ENCODE measurements around the gene TAS2R42. TPM values are rescaled to one million over a fixed set of nuclear protein-coding genes. Genes with fewer than 3 reads are reported as not detected.

Gene TAS2R42
- total RNA-seq, 1 donor from 2014 or later: not detected

GRCh38 chr12:11144297-11144696 lies 42.4 kb downstream of the TAS2R42 start:
- no peak for DNase-seq

GRCh38 chr12:11143352-11143751 lies 43.4 kb downstream of the TAS2R42 start:
- DNase-seq: no peak

GRCh38 chr12:11136075-11136474 lies 50.7 kb downstream of the TAS2R42 start:
- no peak for DNase-seq

Other genes starting within 250 kb of the TAS2R42 start
- 9.1 TPM for gene TAS2R14, start 247.7 kb downstream of the TAS2R42 start, total RNA-seq
- 10.7 TPM for gene TAS2R50, start 200.0 kb downstream of the TAS2R42 start, total RNA-seq
- 8.2 TPM for gene TAS2R20, start 188.6 kb downstream of the TAS2R42 start, total RNA-seq
- 17.1 TPM for gene TAS2R19, start 164.3 kb downstream of the TAS2R42 start, total RNA-seq
- gene TAS2R31, start 155.5 kb downstream of the TAS2R42 start, total RNA-seq: 17.7 TPM
- 8.4 TPM for gene TAS2R46, start 124.6 kb downstream of the TAS2R42 start, total RNA-seq
- 20.5 TPM for gene TAS2R43, start 94.6 kb downstream of the TAS2R42 start, total RNA-seq
- 16.9 TPM for gene TAS2R30, start 52.3 kb downstream of the TAS2R42 start, total RNA-seq
- gene SMIM10L1, start 15.7 kb downstream of the TAS2R42 start, total RNA-seq: 9.3 TPM
- gene PRB3, start 82.8 kb upstream of the TAS2R42 start, total RNA-seq: not detected
- not detected for gene PRB4, start 123.5 kb upstream of the TAS2R42 start, total RNA-seq
- gene PRB2, start 208.6 kb upstream of the TAS2R42 start, total RNA-seq: not detected

Data from tongue (tissue), 2 donors.